ENCODE results near the gene MIA3. TPM values are rescaled to one million over a fixed set of nuclear protein-coding genes. Genes with fewer than 3 reads are reported as not detected.

Gene MIA3
- total RNA-seq, 6 experiments from 2014 or later: 55.6 to 68.3 (median 62.1) TPM

DNA sequence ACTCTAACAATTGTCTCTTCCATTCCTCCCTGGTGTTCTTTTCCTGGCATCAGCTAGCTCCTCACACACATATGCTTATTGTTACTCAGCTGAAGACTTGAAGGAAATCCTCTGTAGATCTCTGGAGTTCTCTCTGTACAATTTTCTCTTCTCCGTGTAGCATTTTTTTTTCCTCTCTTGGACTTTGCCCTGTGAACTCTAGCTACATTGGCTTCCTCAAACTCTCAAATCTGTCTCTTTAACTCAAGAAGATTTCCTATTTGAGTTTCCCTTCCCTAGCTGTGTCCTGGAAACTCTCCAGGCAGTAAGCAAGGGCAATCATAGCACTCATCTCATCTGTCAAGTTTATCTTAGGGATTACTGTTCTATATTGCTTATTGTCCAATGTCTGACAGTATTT lies 4.3 kb upstream of the MIA3 start:
- Mint-ChIP-seq H3K27ac (no peak overlapping the region), H3K27me3 (ENCODE audit: insufficient read depth) (peaks cover 11% of the 10 kb centered on the region)

DNA sequence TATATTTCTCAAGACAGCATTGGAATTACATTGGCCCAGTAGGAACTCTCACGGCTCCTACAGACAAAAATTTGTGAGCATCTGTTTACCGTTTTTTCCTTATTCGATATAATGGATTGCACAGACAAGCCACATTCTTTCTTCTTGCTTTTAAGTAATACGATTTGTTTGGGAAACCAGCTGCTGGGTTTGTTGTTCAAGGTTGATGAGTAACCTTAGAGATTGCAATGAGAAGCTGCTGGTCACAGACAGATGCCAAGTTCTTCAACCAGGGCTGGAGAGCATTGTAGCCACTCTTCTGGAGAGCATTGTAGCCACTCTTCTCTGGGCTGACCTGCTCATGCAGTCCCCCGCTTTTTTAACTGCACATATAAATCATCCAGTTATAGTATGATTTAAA lies 1.4 kb upstream of the MIA3 start:
- Mint-ChIP-seq H3K36me3 (ENCODE audit: low read depth) (no peaks in the 10 kb centered on the region; the same call in 1 of the 2 replicates), H3K4me3 (peak overlapping the region; percentile 88), H3K27ac (peak overlapping the region; percentile 97), H3K9me3 (no peaks in the 10 kb centered on the region), H3K27me3 (ENCODE audit: insufficient read depth) (peaks cover 11% of the 10 kb centered on the region; the same call in 1 of the 2 replicates), H3K4me1 (ENCODE audit: low read depth) (peaks cover 32% of the 10 kb centered on the region)
- TF ChIP-seq, protein P1, sequence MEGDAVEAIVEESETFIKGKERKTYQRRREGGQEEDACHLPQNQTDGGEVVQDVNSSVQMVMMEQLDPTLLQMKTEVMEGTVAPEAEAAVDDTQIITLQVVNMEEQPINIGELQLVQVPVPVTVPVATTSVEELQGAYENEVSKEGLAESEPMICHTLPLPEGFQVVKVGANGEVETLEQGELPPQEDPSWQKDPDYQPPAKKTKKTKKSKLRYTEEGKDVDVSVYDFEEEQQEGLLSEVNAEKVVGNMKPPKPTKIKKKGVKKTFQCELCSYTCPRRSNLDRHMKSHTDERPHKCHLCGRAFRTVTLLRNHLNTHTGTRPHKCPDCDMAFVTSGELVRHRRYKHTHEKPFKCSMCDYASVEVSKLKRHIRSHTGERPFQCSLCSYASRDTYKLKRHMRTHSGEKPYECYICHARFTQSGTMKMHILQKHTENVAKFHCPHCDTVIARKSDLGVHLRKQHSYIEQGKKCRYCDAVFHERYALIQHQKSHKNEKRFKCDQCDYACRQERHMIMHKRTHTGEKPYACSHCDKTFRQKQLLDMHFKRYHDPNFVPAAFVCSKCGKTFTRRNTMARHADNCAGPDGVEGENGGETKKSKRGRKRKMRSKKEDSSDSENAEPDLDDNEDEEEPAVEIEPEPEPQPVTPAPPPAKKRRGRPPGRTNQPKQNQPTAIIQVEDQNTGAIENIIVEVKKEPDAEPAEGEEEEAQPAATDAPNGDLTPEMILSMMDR (IDR thresholded peaks at IDR 0.05): no peak
- DNase-seq: peak; percentile 82

More for the DNA sequence above, 4.3 kb upstream of the MIA3 start:
- DNase-seq: no peak
- Mint-ChIP-seq H3K4me3 (no peak overlapping the region), H3K9me3 (peaks cover 10% of the 10 kb centered on the region; the same call in 1 of the 2 replicates), H3K36me3 (ENCODE audit: low read depth) (no peaks in the 10 kb centered on the region), H3K4me1 (ENCODE audit: low read depth) (peaks cover 11% of the 10 kb centered on the region)
- TF ChIP-seq, protein P1 (IDR thresholded peaks at IDR 0.05): no peak

DNA sequence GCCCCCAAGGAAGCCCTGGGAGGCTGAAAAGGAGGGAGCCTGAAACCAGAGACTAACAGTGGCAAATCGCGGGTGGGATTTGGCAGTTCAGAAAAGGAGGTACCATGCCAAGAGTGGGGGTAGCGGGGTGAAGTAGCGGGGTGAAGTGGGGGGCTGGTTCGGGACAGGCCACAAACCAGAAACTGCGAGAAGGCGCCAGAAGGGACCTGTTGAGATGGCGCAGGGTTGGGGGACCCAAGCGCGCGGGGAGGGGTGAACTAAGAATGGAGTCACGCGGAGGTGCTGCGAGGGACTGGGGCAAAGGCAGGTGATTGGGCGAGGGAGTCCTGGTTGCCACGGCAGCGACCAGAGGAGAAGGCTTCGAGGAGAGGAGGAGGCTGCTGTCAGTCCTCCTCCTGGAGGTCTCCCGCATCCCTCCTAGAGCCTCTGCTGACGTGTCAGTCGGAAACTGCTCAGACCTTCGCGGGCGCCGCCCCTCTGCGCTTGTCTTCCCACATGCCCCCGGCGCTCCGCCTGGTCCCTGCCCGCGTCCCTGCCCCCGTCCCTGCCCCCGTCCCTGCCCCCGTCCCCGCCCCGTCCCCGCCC lies 438 bp upstream of the MIA3 start:
- Mint-ChIP-seq H3K4me1 (ENCODE audit: low read depth) (peaks cover 32% of the 10 kb centered on the region), H3K27ac (peak overlapping the region; percentile 97), H3K36me3 (ENCODE audit: low read depth) (peaks cover under 1% of the 10 kb centered on the region; the same call in 1 of the 2 replicates), H3K4me3 (peak overlapping the region; percentile 88), H3K27me3 (ENCODE audit: insufficient read depth) (peaks cover 4% of the 10 kb centered on the region; the same call in 1 of the 2 replicates), H3K9me3 (no peaks in the 10 kb centered on the region)
- TF ChIP-seq, protein P1 (IDR thresholded peaks at IDR 0.05): no peak
- peak; percentile 97 for DNase-seq

DNA sequence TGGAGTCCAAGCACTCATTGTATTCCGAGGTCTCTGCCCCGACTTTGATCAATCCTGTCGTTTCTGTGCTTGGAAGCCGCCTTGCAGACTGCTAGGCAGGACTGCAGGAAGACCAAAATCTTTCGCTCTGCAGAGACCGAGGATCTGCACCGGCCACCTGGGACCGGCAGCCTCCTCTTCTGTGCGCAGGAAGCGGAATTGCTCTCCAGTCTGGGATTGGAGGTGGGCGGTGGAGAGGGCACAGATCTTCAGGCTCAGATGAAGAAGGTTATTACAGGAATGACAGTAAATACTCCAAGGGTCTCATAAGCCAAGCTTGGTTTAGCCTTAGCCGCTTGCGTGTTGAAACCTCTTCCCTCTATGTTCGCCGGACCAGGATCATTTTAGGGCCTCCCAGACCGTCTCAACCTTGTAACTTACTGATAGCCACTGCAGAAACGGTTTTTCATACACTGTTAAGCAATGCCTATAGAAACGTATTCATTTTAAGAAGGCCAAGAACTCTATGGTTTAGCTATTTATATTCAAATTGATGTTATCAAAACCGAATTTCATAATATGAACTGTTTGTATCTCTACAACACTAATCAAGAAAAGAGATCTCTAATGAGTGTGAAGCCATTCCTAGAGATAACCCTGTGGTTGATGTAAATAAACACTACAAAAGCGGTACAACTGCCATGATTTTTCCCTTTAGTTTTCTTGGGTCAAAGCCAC lies 1.1 kb downstream of the MIA3 start:
- peak; percentile 5 for DNase-seq

DNA sequence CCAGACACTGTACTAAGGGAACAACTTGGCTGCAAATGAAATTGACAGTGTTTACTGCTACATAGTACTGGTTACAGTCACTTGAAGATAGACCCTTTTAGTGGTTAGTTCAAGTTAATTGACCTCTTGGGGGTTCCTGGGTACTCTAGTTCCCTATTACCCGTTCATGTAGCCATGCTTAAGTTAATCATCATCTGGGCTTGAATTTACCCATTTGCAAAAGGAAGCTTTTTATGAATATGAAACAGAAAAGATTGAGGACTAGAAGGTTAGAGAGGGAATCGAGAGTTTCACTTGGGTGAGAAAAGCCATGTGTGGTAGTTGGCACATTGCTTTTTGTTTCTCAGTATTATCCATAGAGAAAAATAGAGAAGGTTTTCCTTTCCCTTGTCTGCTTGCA lies 2.7 kb downstream of the MIA3 start:
- H3K9me3 Mint-ChIP-seq: no peaks in the 10 kb centered on the region
- no peak for DNase-seq
- H3K27ac Mint-ChIP-seq: no peak overlapping the region
- no peak overlapping the region for H3K4me3 Mint-ChIP-seq
- TF ChIP-seq, protein P1 (IDR thresholded peaks at IDR 0.05): no peak
- peaks cover 2% of the 10 kb centered on the region; the same call in 1 of the 2 replicates for H3K27me3 Mint-ChIP-seq (ENCODE audit: insufficient read depth)
- peaks cover 32% of the 10 kb centered on the region for H3K4me1 Mint-ChIP-seq (ENCODE audit: low read depth)
- peaks cover 5% of the 10 kb centered on the region for H3K36me3 Mint-ChIP-seq (ENCODE audit: low read depth)

More for the DNA sequence above, 1.1 kb downstream of the MIA3 start:
- Mint-ChIP-seq H3K27me3 (ENCODE audit: insufficient read depth) (peaks cover 2% of the 10 kb centered on the region; the same call in 1 of the 2 replicates), H3K9me3 (no peaks in the 10 kb centered on the region), H3K4me3 (peak overlapping the region; percentile 94), H3K4me1 (ENCODE audit: low read depth) (peaks cover 32% of the 10 kb centered on the region), H3K36me3 (ENCODE audit: low read depth) (peaks cover 5% of the 10 kb centered on the region), H3K27ac (peak overlapping the region; percentile 66)
- TF ChIP-seq, protein P1 (IDR thresholded peaks at IDR 0.05): no peak

Data from HFFc6 (cell line).